Uterus (tissue), 4 donors: ENCODE results near the gene C3orf52. TPM values are rescaled to one million over a fixed set of nuclear protein-coding genes. Genes with fewer than 3 reads are reported as not detected.

Source experiments
- DNase-seq, 2 donors: peaks; one replicate each; pipeline ENCODE4 v3.0.0-alpha.2; 2019 to 2020
- H3K27ac ChIP-seq, 2 donors: fragments of 200-600 bp; sonication (generic); 1 replicate in 1 of 2; 2 replicates in 1 of 2; pipeline ENCODE4 v1.5.1; 2016 to 2018
- H3K27me3 ChIP-seq, 2 donors: fragments of 200-600 bp; sonication (generic); one replicate each; pipeline ENCODE4 v1.5.1; 2018 to 2019; ENCODE audit warnings: control low read depth in 1 of 2
- H3K36me3 ChIP-seq, 2 donors: fragments of 200-600 bp; sonication (generic); one replicate each; pipeline ENCODE4 v1.5.1; 2019; ENCODE audit warnings: control low read depth in 1 of 2
- H3K4me1 ChIP-seq, 2 donors: fragments of 200-600 bp; sonication (generic); one replicate each; pipeline ENCODE4 v1.5.1; 2018 to 2019; ENCODE audit warnings: control low read depth in 1 of 2
- H3K4me3 ChIP-seq, 2 donors: fragments of 200-600 bp; sonication (generic); 1 replicate in 1 of 2; 2 replicates in 1 of 2; pipeline ENCODE4 v1.5.1; 2018 to 2019; ENCODE audit warnings: mild to moderate bottlenecking in 1 of 2
- H3K9me3 ChIP-seq, 2 donors: fragments of 200-600 bp; sonication (generic); one replicate each; pipeline ENCODE4 v1.5.1; 2019; ENCODE audit warnings: control low read depth in 1 of 2
- POLR2A ChIP-seq, 2 donors: fragments of 450-650 bp; IDR thresholded peaks; one replicate each; pipeline ENCODE4 v1.6.1; 2016; ENCODE audit warnings: antibody characterized with exemption in 2 of 2, mild to moderate bottlenecking in 1 of 2, moderate library complexity in 1 of 2
- intact Hi-C: fragments of 100-400 bp; cut with DNase I; formaldehyde crosslinking; loops from one replicate; pipeline ENCODE4 v1.15.1; 2023; ENCODE audit warnings: low total_unique reads
- total RNA-seq, 4 donors: library from RNA; depleted of rRNA in 3 of 4; stranded (reverse); fragments of >200 nt in 3 of 4; gene quantifications; one replicate each; pipeline versions ENCODE4 v1.1.0 to v1.2.4, GENCODE V29; 2014 to 2023
- TF ChIP-seq, protein P1 (sequence below), 4 experiments: fragments of 200-600 bp in 2 of 4; fragments of 450-650 bp in 2 of 4; sonication (generic) in 2 of 4; IDR thresholded peaks; one replicate each; pipeline ENCODE4 v1.5.1; 2016 to 2019; ENCODE audit warnings: antibody characterized with exemption in 4 of 4, mild to moderate bottlenecking in 2 of 4, moderate library complexity in 1 of 4
- donor health status: DM: yes; HTN: yes; CAD: no.

The C3orf52 gene
- total RNA-seq, 4 donors from 2014 or later: 0.51 to 4.4 (median 1.5) TPM

DNA sequence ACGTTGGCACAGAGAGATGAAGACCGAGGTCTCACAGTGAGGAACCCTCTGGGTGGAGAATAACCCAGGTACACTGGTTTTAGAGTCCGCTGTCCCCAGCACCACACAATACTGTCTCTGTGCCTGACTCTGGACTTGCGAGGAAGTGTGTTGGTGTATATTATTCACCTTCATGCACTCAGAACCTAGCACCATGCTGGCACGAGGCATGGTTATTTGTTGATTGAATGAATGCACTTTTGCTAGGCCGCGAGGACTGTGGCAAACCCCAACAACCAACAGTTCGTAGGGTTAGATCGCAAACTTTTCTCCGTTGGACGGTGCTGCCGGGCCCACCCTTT, 484 bp upstream of the C3orf52 start:
- no peak for DNase-seq
- H3K4me3 ChIP-seq: peak overlapping the region; percentile 40 to 47
- no peaks in the 10 kb centered on the region for H3K4me1 ChIP-seq
- no peaks in the 10 kb centered on the region for H3K9me3 ChIP-seq
- TF ChIP-seq, protein P1, sequence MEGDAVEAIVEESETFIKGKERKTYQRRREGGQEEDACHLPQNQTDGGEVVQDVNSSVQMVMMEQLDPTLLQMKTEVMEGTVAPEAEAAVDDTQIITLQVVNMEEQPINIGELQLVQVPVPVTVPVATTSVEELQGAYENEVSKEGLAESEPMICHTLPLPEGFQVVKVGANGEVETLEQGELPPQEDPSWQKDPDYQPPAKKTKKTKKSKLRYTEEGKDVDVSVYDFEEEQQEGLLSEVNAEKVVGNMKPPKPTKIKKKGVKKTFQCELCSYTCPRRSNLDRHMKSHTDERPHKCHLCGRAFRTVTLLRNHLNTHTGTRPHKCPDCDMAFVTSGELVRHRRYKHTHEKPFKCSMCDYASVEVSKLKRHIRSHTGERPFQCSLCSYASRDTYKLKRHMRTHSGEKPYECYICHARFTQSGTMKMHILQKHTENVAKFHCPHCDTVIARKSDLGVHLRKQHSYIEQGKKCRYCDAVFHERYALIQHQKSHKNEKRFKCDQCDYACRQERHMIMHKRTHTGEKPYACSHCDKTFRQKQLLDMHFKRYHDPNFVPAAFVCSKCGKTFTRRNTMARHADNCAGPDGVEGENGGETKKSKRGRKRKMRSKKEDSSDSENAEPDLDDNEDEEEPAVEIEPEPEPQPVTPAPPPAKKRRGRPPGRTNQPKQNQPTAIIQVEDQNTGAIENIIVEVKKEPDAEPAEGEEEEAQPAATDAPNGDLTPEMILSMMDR (IDR thresholded peaks at IDR 0.05): no peak
- TF ChIP-seq POLR2A (IDR thresholded peaks at IDR 0.05): no peak
- H3K27me3 ChIP-seq: no peaks in the 10 kb centered on the region
- H3K36me3 ChIP-seq: no peaks in the 10 kb centered on the region
- intact Hi-C loops: no loop called here
- H3K27ac ChIP-seq: no peak overlapping the region

DNA sequence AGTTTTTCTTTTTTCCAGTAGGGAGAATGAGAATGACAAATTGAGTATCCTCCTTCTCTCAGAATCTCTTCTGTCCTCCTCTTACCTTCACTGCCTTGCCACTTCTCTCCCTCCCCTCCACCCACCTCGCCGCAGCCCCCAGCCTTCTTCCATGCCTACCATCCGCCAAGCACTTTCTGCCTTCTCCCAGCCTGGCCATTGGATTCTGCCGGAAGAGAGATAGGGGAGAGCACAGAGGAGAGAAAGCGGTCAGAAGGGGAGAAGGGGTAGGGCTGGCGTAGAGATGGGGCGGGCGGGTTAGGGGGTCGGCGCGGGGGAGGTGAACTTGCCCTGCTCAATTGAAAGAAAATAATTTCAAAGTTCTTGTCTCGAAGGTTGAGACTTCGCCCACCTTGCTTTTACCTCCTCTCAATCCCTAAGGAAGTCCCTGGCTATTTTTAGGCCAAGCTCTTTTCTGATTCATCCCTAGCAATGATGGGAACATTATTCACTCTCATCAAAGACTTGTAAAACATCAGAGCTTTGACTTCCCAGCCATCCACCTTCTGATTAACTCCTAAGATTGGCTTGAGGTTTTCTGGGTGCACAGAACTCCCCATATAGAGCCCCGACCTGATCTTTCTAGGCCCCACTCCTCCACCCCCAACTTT, 811 bp downstream of the C3orf52 start:
- intact Hi-C loops: no loop called here
- Histone ChIP-seq H3K9me3 (no peaks in the 10 kb centered on the region), H3K27ac (no peak overlapping the region), H3K27me3 (no peaks in the 10 kb centered on the region), H3K36me3 (no peaks in the 10 kb centered on the region), H3K4me1 (no peaks in the 10 kb centered on the region), H3K4me3 (peak overlapping the region; percentile 40 to 47)
- TF ChIP-seq POLR2A (IDR thresholded peaks at IDR 0.05): no peak
- TF ChIP-seq, protein P1 (IDR thresholded peaks at IDR 0.05): no peak
- DNase-seq: no peak

DNA sequence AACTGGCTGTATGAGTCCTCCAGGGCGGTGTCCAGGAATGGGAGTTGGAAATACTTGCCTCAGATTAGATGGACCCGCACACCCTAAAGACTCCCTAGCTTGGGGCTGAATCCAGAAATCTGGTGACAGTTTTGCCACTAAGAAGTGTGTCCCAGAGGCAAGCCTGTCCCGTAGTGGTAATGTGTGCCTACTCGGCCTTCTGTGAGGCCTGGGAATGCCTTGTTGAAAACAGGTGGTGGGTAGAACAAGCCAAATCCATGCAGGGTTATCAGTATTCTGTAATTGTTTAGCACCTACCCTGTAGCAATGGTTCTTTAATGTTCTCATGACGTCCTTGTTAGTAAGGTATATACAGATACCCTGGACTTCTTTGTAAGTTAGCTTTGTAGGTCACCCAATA, 1.6 kb downstream of the C3orf52 start:
- Histone ChIP-seq H3K27me3 (no peaks in the 10 kb centered on the region), H3K27ac (no peak overlapping the region), H3K4me3 (no peak overlapping the region), H3K36me3 (no peaks in the 10 kb centered on the region), H3K9me3 (no peaks in the 10 kb centered on the region), H3K4me1 (no peaks in the 10 kb centered on the region)
- TF ChIP-seq, protein P1 (IDR thresholded peaks at IDR 0.05): no peak
- no peak for TF ChIP-seq POLR2A (IDR thresholded peaks at IDR 0.05)
- no peak for DNase-seq
- intact Hi-C loops: no loop called here

DNA sequence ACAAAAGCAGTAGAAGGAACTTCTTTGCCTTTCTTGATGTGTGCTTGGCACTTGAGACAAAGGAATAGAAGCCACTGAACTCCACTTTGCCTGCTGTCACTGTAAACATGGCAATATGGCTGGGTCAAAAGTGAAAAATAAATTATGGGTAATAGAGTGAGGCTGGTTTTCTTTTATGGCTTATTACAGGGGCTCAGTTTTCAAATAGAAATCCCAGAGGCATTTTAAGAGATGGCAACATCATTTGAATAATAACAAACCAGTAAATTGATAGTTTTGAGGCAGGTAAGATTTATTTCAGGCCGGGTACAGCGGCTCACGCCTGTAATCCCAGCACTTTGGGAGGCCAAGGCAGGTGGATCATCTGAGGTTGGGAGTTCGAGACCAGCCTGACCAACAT, 2.8 kb downstream of the C3orf52 start:
- intact Hi-C loops: no loop called here
- Histone ChIP-seq H3K4me1 (no peaks in the 10 kb centered on the region), H3K4me3 (no peak overlapping the region), H3K27ac (no peak overlapping the region), H3K27me3 (no peaks in the 10 kb centered on the region), H3K36me3 (no peaks in the 10 kb centered on the region), H3K9me3 (no peaks in the 10 kb centered on the region)
- DNase-seq: no peak
- TF ChIP-seq, protein P1 (IDR thresholded peaks at IDR 0.05): no peak
- TF ChIP-seq POLR2A (IDR thresholded peaks at IDR 0.05): no peak

DNA sequence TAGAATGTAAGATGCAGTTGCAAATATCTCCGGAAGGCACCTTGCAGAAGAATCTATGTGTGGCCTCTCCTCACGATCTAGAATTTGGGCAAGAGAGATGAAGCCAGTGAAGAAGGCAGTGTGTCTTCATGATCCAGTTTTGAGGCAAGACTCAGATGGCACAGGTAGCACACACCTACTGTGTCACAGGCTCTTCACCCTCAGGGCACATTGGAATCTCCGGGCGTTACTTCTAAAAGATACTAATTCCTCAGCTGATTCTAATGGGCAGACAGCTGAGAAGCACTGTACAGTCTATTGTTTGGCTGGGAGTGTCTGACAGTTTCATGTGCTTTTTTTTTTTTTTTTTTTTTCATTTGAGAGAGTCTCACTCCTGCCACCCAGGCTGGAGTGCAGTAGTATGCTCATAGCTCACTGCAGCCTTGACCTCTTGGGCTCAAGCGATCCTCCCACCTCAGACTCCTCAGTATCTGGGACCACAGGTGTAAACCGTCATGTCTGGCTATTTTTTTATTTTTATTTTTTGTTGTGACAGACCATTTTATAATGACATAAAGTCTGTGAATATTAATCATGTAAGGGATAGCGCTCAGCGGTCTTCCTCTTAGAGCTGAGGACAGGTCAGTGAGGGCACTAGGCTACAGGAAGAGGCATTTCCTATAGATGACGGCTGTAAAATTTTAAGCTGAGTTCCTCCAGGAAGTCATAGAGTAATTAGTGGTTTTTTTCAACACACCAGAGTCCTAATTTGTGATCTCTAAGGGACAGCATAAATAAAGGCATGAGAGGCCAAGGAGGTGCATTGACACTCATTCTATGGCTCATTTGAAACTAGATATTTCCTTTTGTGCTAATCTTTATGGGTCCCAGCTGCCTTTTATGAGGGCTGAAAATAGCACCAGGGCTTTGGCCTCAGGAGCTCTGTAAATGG, 4.0 kb downstream of the C3orf52 start:
- no peak for DNase-seq
- H3K27me3 ChIP-seq: no peaks in the 10 kb centered on the region
- TF ChIP-seq, protein P1 (IDR thresholded peaks at IDR 0.05): no peak
- no peak for TF ChIP-seq POLR2A (IDR thresholded peaks at IDR 0.05)
- H3K27ac ChIP-seq: no peak overlapping the region
- H3K4me3 ChIP-seq: no peak overlapping the region
- no peaks in the 10 kb centered on the region for H3K36me3 ChIP-seq
- H3K9me3 ChIP-seq: no peaks in the 10 kb centered on the region
- no peaks in the 10 kb centered on the region for H3K4me1 ChIP-seq
- intact Hi-C loops: no loop called here
